T-helper 2 cell treated with Interferon-gamma antibody and Interleukin-4, amounts not matched to agents 5 μg/mL and 100 μg/mL, for 36 hours (primary cell): ENCODE measurements around the gene CAMKMT.
A peak's percentile ranks its signal among the peaks of the same experiment; 100 is the strongest.

Experiments
- DNase-seq: peaks from one replicate; pipeline ENCODE4 v3.0.0; 2021; ENCODE audit warnings: low spot score
- H3K27ac Mint-ChIP-seq: one replicate; pipeline ENCODE4 v1.8.0; 2021; ENCODE audit warnings: mild to moderate bottlenecking, mixed read lengths
- H3K27me3 Mint-ChIP-seq: one replicate; pipeline ENCODE4 v1.8.0; 2021; ENCODE audit warnings: low read depth, mixed read lengths
- H3K36me3 Mint-ChIP-seq: one replicate; pipeline ENCODE4 v1.8.0; 2021; ENCODE audit warnings: low read depth, mixed read lengths
- H3K4me1 Mint-ChIP-seq: one replicate; pipeline ENCODE4 v1.8.0; 2021; ENCODE audit warnings: low read depth, mixed read lengths
- H3K4me3 Mint-ChIP-seq: one replicate; pipeline ENCODE4 v1.8.0; 2022; ENCODE audit warnings: mild to moderate bottlenecking, moderate library complexity, mixed read lengths
- H3K9me3 Mint-ChIP-seq: one replicate; pipeline ENCODE4 v1.8.0; 2021; ENCODE audit warnings: mixed read lengths

CAMKMT gene

GRCh38 chr2:44793322-44793870 lies 431.6 kb downstream of the CAMKMT start:
- H3K27ac Mint-ChIP-seq = no peak overlapping the region
- H3K36me3 Mint-ChIP-seq = no peaks in the 10 kb centered on the region
- no peak for DNase-seq
- peaks cover 4% of the 10 kb centered on the region for H3K9me3 Mint-ChIP-seq
- H3K4me3 Mint-ChIP-seq = no peak overlapping the region
- H3K4me1 Mint-ChIP-seq = no peaks in the 10 kb centered on the region
- peaks cover 30% of the 10 kb centered on the region for H3K27me3 Mint-ChIP-seq

- no peaks in the 10 kb centered on the region for H3K36me3 Mint-ChIP-seq
- peaks cover 53% of the 10 kb centered on the region for H3K27me3 Mint-ChIP-seq
- H3K4me3 Mint-ChIP-seq = no peak overlapping the region
- no peak overlapping the region for H3K27ac Mint-ChIP-seq
- no peaks in the 10 kb centered on the region for H3K9me3 Mint-ChIP-seq
- no peak for DNase-seq
- H3K4me1 Mint-ChIP-seq = no peaks in the 10 kb centered on the region
Observed at GRCh38 chr2:44796771-44797170, 435.0 kb downstream of the CAMKMT start.

- Mint-ChIP-seq H3K27me3 (peaks cover 57% of the 10 kb centered on the region), H3K4me3 (no peak overlapping the region), H3K36me3 (peaks cover 1% of the 10 kb centered on the region), H3K4me1 (no peaks in the 10 kb centered on the region), H3K9me3 (no peaks in the 10 kb centered on the region), H3K27ac (no peak overlapping the region)
- no peak for DNase-seq
Observed at GRCh38 chr2:44798139-44798659, 436.5 kb downstream of the CAMKMT start.

- H3K27ac Mint-ChIP-seq = no peak overlapping the region
- no peaks in the 10 kb centered on the region for H3K9me3 Mint-ChIP-seq
- H3K4me1 Mint-ChIP-seq = no peaks in the 10 kb centered on the region
- H3K27me3 Mint-ChIP-seq = peaks cover 62% of the 10 kb centered on the region
- H3K36me3 Mint-ChIP-seq = peaks cover 1% of the 10 kb centered on the region
- H3K4me3 Mint-ChIP-seq = no peak overlapping the region
- DNase-seq = no peak
Observed at GRCh38 chr2:44799105-44799504, 437.4 kb downstream of the CAMKMT start.

- Mint-ChIP-seq H3K4me1 (peaks cover under 1% of the 10 kb centered on the region), H3K4me3 (no peak overlapping the region), H3K27me3 (peaks cover 69% of the 10 kb centered on the region), H3K9me3 (no peaks in the 10 kb centered on the region), H3K27ac (no peak overlapping the region), H3K36me3 (peaks cover 1% of the 10 kb centered on the region)
- DNase-seq = no peak
Observed at GRCh38 chr2:44799754-44800153, 438.0 kb downstream of the CAMKMT start.

- peaks cover 81% of the 10 kb centered on the region for H3K27me3 Mint-ChIP-seq
- no peak for DNase-seq
- no peak overlapping the region for H3K27ac Mint-ChIP-seq
- H3K4me3 Mint-ChIP-seq = no peak overlapping the region
- H3K9me3 Mint-ChIP-seq = no peaks in the 10 kb centered on the region
- H3K4me1 Mint-ChIP-seq = peaks cover 6% of the 10 kb centered on the region
- H3K36me3 Mint-ChIP-seq = peaks cover 1% of the 10 kb centered on the region
Observed at GRCh38 chr2:44801289-44801840, 439.6 kb downstream of the CAMKMT start.

GRCh38 chr2:44801841-44802776 lies 440.4 kb downstream of the CAMKMT start:
- H3K36me3 Mint-ChIP-seq = peaks cover 1% of the 10 kb centered on the region
- DNase-seq = no peak
- H3K4me3 Mint-ChIP-seq = no peak overlapping the region
- peaks cover 87% of the 10 kb centered on the region for H3K27me3 Mint-ChIP-seq
- no peaks in the 10 kb centered on the region for H3K9me3 Mint-ChIP-seq
- peaks cover 11% of the 10 kb centered on the region for H3K4me1 Mint-ChIP-seq
- no peak overlapping the region for H3K27ac Mint-ChIP-seq

- no peak overlapping the region for H3K4me3 Mint-ChIP-seq
- H3K9me3 Mint-ChIP-seq = no peaks in the 10 kb centered on the region
Observed at GRCh38 chr2:44802777-44803424, 441.2 kb downstream of the CAMKMT start.

GRCh38 chr2:44804406-44805265 lies 442.9 kb downstream of the CAMKMT start:
- DNase-seq = no peak
- Mint-ChIP-seq H3K27ac (no peak overlapping the region), H3K27me3 (peaks cover 84% of the 10 kb centered on the region), H3K4me3 (no peak overlapping the region), H3K4me1 (peaks cover 15% of the 10 kb centered on the region), H3K9me3 (no peaks in the 10 kb centered on the region), H3K36me3 (peaks cover 1% of the 10 kb centered on the region)

More at GRCh38 chr2:44802777-44803424, 441.2 kb downstream of the CAMKMT start:
- H3K27ac Mint-ChIP-seq = no peak overlapping the region
- peaks cover 86% of the 10 kb centered on the region for H3K27me3 Mint-ChIP-seq
- no peak for DNase-seq
- H3K36me3 Mint-ChIP-seq = peaks cover 1% of the 10 kb centered on the region
- H3K4me1 Mint-ChIP-seq = peaks cover 15% of the 10 kb centered on the region

GRCh38 chr2:44805401-44806235 lies 443.9 kb downstream of the CAMKMT start:
- Mint-ChIP-seq H3K4me3 (no peak overlapping the region), H3K27ac (no peak overlapping the region), H3K4me1 (peaks cover 15% of the 10 kb centered on the region), H3K36me3 (peaks cover 1% of the 10 kb centered on the region), H3K27me3 (peaks cover 80% of the 10 kb centered on the region), H3K9me3 (no peaks in the 10 kb centered on the region)
- no peak for DNase-seq

GRCh38 chr2:44807201-44808025 lies 445.7 kb downstream of the CAMKMT start:
- Mint-ChIP-seq H3K36me3 (no peaks in the 10 kb centered on the region), H3K9me3 (no peaks in the 10 kb centered on the region), H3K27ac (no peak overlapping the region), H3K4me3 (peak overlapping the region; percentile 16), H3K27me3 (peaks cover 67% of the 10 kb centered on the region), H3K4me1 (peaks cover 15% of the 10 kb centered on the region)
- no peak for DNase-seq
